GM23338 (cell line): Measurements from ENCODE around the gene NRDE2. TPM values are rescaled to one million over a fixed set of nuclear protein-coding genes. Genes with fewer than 3 reads are reported as not detected.

Experiments
- ATAC-seq: fragments of 200-7000 bp; cut with Tn5 transposase; 3 replicates; pipeline ENCODE4 v1.9.1; 2020
- DNase-seq: peaks from one replicate; pipeline ENCODE4 v3.0.0-alpha.2; 2015; ENCODE audit warnings: low spot score
- H2AFZ ChIP-seq: fragments of 200-600 bp; sonication (generic); 2 replicates; pipeline ENCODE4 v1.8.0; 2016; ENCODE audit warnings: antibody characterized with exemption, mild to moderate bottlenecking, moderate library complexity
- H3F3A ChIP-seq: fragments of 200-600 bp; sonication (generic); replicated peaks from 2 replicates; pipeline ENCODE4 v1.8.0; 2017; ENCODE audit warnings: antibody characterized with exemption, mixed run types, low read depth
- H3K27ac ChIP-seq: fragments of 200-600 bp; sonication (generic); 2 replicates; pipeline ENCODE4 v1.6.1; 2016; ENCODE audit warnings: low read depth
- H3K27me3 ChIP-seq: fragments of 200-600 bp; sonication (generic); 2 replicates; pipeline ENCODE4 v1.8.0; 2016; ENCODE audit warnings: mild to moderate bottlenecking, mixed run types, moderate library complexity; ENCODE audit not compliant: insufficient read depth
- H3K36me3 ChIP-seq: fragments of 200-600 bp; sonication (generic); 2 replicates; pipeline ENCODE4 v1.8.0; 2016; ENCODE audit warnings: mild to moderate bottlenecking; ENCODE audit not compliant: insufficient read depth
- H3K4me1 ChIP-seq: fragments of 200-600 bp; sonication (generic); 2 replicates; pipeline ENCODE4 v1.8.0; 2016; ENCODE audit warnings: mild to moderate bottlenecking, moderate library complexity; ENCODE audit not compliant: insufficient read depth
- H3K4me2 ChIP-seq: fragments of 200-600 bp; sonication (generic); 2 replicates; pipeline ENCODE4 v1.7.1; 2017; ENCODE audit warnings: mixed run types
- H3K4me3 ChIP-seq: fragments of 200-600 bp; sonication (generic); 2 replicates; pipeline ENCODE4 v1.6.1; 2016; ENCODE audit warnings: mixed run types
- H3K79me2 ChIP-seq: fragments of 200-600 bp; sonication (generic); replicated peaks from 2 replicates; pipeline ENCODE4 v1.8.0; 2017; ENCODE audit warnings: mild to moderate bottlenecking; ENCODE audit not compliant: insufficient read depth
- H3K9me2 ChIP-seq: fragments of 200-600 bp; sonication (generic); 2 replicates; pipeline ENCODE4 v1.8.0; 2017; ENCODE audit not compliant: insufficient read depth
- H4K20me1 ChIP-seq: fragments of 200-600 bp; sonication (generic); replicated peaks from 2 replicates; pipeline ENCODE4 v1.8.0; 2017; ENCODE audit warnings: mild to moderate bottlenecking; ENCODE audit not compliant: insufficient read depth
- H3K27ac Mint-ChIP-seq: 2 replicates; pipeline ENCODE4 v1.8.0; 2020; ENCODE audit warnings: inconsistent platforms, mild to moderate bottlenecking, moderate library complexity, mixed read lengths
- H3K27me3 Mint-ChIP-seq: 3 replicates; pipeline ENCODE4 v1.8.0; 2022; ENCODE audit warnings: low read depth, mild to moderate bottlenecking, moderate library complexity, mixed read lengths, inconsistent platforms; ENCODE audit not compliant: insufficient read depth, poor library complexity
- H3K36me3 Mint-ChIP-seq: 3 replicates; pipeline ENCODE4 v1.8.0; 2021; ENCODE audit warnings: low read depth, mild to moderate bottlenecking, inconsistent platforms, moderate library complexity, mixed read lengths
- H3K4me1 Mint-ChIP-seq: 3 replicates; pipeline ENCODE4 v1.8.0; 2020; ENCODE audit warnings: mild to moderate bottlenecking, inconsistent platforms, mixed read lengths
- H3K4me3 Mint-ChIP-seq: 3 replicates; pipeline ENCODE4 v1.8.0; 2021; ENCODE audit warnings: moderate library complexity, mild to moderate bottlenecking, inconsistent platforms, mixed read lengths
- H3K9me3 Mint-ChIP-seq: 3 replicates; pipeline ENCODE4 v1.8.0; 2020; ENCODE audit warnings: moderate library complexity, mild to moderate bottlenecking, inconsistent platforms, mixed read lengths
- CREB1 ChIP-seq: fragments of 250-450 bp; sonication (Bioruptor Pico); IDR thresholded peaks from 2 replicates; pipeline ENCODE4 v1.5.0; 2020; ENCODE audit warnings: low read depth, mild to moderate bottlenecking, moderate library complexity
- CTCF ChIP-seq, 2 experiments: fragments of 200-600 bp in 1 of 2; sonication (generic) in 1 of 2; conservative IDR thresholded peaks; 2 replicates each; pipeline versions ENCODE4 v1.5.1 to v1.6.1; 2016 to 2017; ENCODE audit warnings: antibody characterized with exemption in 2 of 2, low read depth in 2 of 2, mild to moderate bottlenecking in 2 of 2, moderate library complexity in 1 of 2
- EZH2 ChIP-seq: fragments of 200-600 bp; sonication (generic); IDR thresholded peaks from one replicate; pipeline ENCODE4 v1.8.0; 2017; ENCODE audit warnings: antibody characterized with exemption, mild to moderate bottlenecking, low read depth; ENCODE audit not compliant: unreplicated experiment
- EZH2phosphoT487 ChIP-seq: fragments of 200-600 bp; sonication (generic); IDR thresholded peaks from one replicate; pipeline ENCODE4 v1.8.1; 2018; ENCODE audit warnings: antibody characterized with exemption; ENCODE audit not compliant: unreplicated experiment
- JUNB ChIP-seq: IDR thresholded peaks from one replicate; pipeline ENCODE4 v1.6.1; 2016; ENCODE audit warnings: antibody characterized with exemption; ENCODE audit not compliant: unreplicated experiment
- NANOG ChIP-seq: IDR thresholded peaks from 2 replicates; pipeline ENCODE4 v1.6.1; 2016; ENCODE audit warnings: antibody characterized with exemption, borderline replicate concordance
- POLR2AphosphoS5 ChIP-seq: IDR thresholded peaks from 2 replicates; pipeline ENCODE4 v1.6.1; 2016; ENCODE audit warnings: antibody characterized with exemption, low read depth
- STAT1 ChIP-seq: IDR thresholded peaks from one replicate; pipeline ENCODE4 v1.6.1; 2016; ENCODE audit warnings: antibody characterized with exemption; ENCODE audit not compliant: unreplicated experiment
- ZNF114 ChIP-seq: fragments of 250-450 bp; sonication (Bioruptor Pico); IDR thresholded peaks from 2 replicates; pipeline ENCODE4 v1.5.0; 2020; ENCODE audit warnings: mild to moderate bottlenecking, moderate library complexity
- ZNF331 ChIP-seq: fragments of 250-450 bp; sonication (Bioruptor Pico); IDR thresholded peaks from 2 replicates; pipeline ENCODE4 v1.5.0; 2020; ENCODE audit warnings: low read depth, mild to moderate bottlenecking, moderate library complexity
- polyA plus RNA-seq: library from polyadenylated mRNA; unstranded; fragments of >200 nt; fragmentation: Nextera tagmentation; extraction: Ambion mirVana; gene quantifications from 2 replicates; pipeline ENCODE4 v1.2.1, GENCODE V29; 2016
- total RNA-seq: library from RNA; depleted of rRNA; stranded (reverse); fragments of >200 nt; shearing (Covaris generic); gene quantifications from 2 replicates; pipeline ENCODE4 v1.2.3, GENCODE V29; 2014
- TF ChIP-seq, protein P1 (sequence below): IDR thresholded peaks from one replicate; pipeline ENCODE4 v1.6.1; 2018; ENCODE audit warnings: antibody characterized with exemption; ENCODE audit not compliant: unreplicated experiment
- TF ChIP-seq, protein P2 (sequence below): IDR thresholded peaks from 2 replicates; pipeline ENCODE4 v1.6.1; 2016; ENCODE audit warnings: antibody characterized with exemption
- TF ChIP-seq, protein P3 (sequence below): fragments of 250-450 bp; sonication (Bioruptor Pico); IDR thresholded peaks from 2 replicates; pipeline ENCODE4 v1.5.0; 2020; ENCODE audit warnings: mild to moderate bottlenecking, moderate library complexity

NRDE2 gene
- total and polyA plus RNA-seq, 2 experiments from 2014 or later: 9.8 to 20.6 TPM

- peaks cover 9% of the 10 kb centered on the region for H3K9me3 Mint-ChIP-seq
- no peak overlapping the region for H3K27ac ChIP-seq
- peaks cover 36% of the 10 kb centered on the region for H3K4me1 Mint-ChIP-seq
- no peak overlapping the region for H3K4me2 ChIP-seq
- no peak for TF ChIP-seq JUNB
- TF ChIP-seq CTCF (conservative IDR thresholded peaks at IDR 0.05; ENCODE audit: low read depth in 2 of 2): no peak
- TF ChIP-seq CREB1 (CRISPR knock-in tag): no peak
- no peak for TF ChIP-seq EZH2
- no peak for TF ChIP-seq POLR2AphosphoS5
- TF ChIP-seq ZNF114 (CRISPR knock-in tag): no peak
- TF ChIP-seq ZNF331 (CRISPR knock-in tag): no peak
- TF ChIP-seq, protein P1, sequence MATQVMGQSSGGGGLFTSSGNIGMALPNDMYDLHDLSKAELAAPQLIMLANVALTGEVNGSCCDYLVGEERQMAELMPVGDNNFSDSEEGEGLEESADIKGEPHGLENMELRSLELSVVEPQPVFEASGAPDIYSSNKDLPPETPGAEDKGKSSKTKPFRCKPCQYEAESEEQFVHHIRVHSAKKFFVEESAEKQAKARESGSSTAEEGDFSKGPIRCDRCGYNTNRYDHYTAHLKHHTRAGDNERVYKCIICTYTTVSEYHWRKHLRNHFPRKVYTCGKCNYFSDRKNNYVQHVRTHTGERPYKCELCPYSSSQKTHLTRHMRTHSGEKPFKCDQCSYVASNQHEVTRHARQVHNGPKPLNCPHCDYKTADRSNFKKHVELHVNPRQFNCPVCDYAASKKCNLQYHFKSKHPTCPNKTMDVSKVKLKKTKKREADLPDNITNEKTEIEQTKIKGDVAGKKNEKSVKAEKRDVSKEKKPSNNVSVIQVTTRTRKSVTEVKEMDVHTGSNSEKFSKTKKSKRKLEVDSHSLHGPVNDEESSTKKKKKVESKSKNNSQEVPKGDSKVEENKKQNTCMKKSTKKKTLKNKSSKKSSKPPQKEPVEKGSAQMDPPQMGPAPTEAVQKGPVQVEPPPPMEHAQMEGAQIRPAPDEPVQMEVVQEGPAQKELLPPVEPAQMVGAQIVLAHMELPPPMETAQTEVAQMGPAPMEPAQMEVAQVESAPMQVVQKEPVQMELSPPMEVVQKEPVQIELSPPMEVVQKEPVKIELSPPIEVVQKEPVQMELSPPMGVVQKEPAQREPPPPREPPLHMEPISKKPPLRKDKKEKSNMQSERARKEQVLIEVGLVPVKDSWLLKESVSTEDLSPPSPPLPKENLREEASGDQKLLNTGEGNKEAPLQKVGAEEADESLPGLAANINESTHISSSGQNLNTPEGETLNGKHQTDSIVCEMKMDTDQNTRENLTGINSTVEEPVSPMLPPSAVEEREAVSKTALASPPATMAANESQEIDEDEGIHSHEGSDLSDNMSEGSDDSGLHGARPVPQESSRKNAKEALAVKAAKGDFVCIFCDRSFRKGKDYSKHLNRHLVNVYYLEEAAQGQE: no peak
- no peak for TF ChIP-seq EZH2phosphoT487
- TF ChIP-seq STAT1: no peak
- no peak for TF ChIP-seq NANOG
- TF ChIP-seq, protein P2, sequence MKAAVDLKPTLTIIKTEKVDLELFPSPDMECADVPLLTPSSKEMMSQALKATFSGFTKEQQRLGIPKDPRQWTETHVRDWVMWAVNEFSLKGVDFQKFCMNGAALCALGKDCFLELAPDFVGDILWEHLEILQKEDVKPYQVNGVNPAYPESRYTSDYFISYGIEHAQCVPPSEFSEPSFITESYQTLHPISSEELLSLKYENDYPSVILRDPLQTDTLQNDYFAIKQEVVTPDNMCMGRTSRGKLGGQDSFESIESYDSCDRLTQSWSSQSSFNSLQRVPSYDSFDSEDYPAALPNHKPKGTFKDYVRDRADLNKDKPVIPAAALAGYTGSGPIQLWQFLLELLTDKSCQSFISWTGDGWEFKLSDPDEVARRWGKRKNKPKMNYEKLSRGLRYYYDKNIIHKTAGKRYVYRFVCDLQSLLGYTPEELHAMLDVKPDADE: no peak
- TF ChIP-seq, protein P3, sequence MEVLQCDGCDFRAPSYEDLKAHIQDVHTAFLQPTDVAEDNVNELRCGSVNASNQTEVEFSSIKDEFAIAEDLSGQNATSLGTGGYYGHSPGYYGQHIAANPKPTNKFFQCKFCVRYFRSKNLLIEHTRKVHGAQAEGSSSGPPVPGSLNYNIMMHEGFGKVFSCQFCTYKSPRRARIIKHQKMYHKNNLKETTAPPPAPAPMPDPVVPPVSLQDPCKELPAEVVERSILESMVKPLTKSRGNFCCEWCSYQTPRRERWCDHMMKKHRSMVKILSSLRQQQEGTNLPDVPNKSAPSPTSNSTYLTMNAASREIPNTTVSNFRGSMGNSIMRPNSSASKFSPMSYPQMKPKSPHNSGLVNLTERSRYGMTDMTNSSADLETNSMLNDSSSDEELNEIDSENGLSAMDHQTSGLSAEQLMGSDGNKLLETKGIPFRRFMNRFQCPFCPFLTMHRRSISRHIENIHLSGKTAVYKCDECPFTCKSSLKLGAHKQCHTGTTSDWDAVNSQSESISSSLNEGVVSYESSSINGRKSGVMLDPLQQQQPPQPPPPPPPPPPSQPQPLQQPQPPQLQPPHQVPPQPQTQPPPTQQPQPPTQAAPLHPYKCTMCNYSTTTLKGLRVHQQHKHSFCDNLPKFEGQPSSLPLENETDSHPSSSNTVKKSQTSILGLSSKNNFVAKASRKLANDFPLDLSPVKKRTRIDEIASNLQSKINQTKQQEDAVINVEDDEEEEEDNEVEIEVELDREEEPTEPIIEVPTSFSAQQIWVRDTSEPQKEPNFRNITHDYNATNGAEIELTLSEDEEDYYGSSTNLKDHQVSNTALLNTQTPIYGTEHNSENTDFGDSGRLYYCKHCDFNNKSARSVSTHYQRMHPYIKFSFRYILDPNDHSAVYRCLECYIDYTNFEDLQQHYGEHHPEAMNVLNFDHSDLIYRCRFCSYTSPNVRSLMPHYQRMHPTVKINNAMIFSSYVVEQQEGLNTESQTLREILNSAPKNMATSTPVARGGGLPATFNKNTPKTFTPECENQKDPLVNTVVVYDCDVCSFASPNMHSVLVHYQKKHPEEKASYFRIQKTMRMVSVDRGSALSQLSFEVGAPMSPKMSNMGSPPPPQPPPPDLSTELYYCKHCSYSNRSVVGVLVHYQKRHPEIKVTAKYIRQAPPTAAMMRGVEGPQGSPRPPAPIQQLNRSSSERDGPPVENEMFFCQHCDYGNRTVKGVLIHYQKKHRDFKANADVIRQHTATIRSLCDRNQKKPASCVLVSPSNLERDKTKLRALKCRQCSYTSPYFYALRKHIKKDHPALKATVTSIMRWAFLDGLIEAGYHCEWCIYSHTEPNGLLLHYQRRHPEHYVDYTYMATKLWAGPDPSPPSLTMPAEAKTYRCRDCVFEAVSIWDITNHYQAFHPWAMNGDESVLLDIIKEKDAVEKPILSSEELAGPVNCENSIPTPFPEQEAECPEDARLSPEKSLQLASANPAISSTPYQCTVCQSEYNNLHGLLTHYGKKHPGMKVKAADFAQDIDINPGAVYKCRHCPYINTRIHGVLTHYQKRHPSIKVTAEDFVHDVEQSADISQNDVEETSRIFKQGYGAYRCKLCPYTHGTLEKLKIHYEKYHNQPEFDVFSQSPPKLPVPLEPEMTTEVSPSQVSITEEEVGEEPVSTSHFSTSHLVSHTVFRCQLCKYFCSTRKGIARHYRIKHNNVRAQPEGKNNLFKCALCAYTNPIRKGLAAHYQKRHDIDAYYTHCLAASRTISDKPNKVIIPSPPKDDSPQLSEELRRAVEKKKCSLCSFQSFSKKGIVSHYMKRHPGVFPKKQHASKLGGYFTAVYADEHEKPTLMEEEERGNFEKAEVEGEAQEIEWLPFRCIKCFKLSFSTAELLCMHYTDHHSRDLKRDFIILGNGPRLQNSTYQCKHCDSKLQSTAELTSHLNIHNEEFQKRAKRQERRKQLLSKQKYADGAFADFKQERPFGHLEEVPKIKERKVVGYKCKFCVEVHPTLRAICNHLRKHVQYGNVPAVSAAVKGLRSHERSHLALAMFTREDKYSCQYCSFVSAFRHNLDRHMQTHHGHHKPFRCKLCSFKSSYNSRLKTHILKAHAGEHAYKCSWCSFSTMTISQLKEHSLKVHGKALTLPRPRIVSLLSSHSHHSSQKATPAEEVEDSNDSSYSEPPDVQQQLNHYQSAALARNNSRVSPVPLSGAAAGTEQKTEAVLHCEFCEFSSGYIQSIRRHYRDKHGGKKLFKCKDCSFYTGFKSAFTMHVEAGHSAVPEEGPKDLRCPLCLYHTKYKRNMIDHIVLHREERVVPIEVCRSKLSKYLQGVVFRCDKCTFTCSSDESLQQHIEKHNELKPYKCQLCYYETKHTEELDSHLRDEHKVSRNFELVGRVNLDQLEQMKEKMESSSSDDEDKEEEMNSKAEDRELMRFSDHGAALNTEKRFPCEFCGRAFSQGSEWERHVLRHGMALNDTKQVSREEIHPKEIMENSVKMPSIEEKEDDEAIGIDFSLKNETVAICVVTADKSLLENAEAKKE (CRISPR knock-in tag): no peak
- H3K79me2 ChIP-seq: 0 out of 2 replicates have a peak, but pooled peaks cover 3% of the 10 kb centered on the region
- no peak overlapping the region for H3K4me3 Mint-ChIP-seq
- no peaks in the 10 kb centered on the region for H3K27me3 ChIP-seq
- H3K4me1 ChIP-seq: peaks cover 28% of the 10 kb centered on the region
- peaks cover 57% of the 10 kb centered on the region for H3K36me3 Mint-ChIP-seq
- no peaks in the 10 kb centered on the region for H3K9me2 ChIP-seq
- H4K20me1 ChIP-seq: no peaks in the 10 kb centered on the region
- DNase-seq (no peak), ATAC-seq (no peak)
- no peak overlapping the region for H3K27ac Mint-ChIP-seq
- H2AFZ ChIP-seq: no peak overlapping the region
- H3K36me3 ChIP-seq: peaks cover 3% of the 10 kb centered on the region; the same call in 1 of the 2 replicates
- H3F3A ChIP-seq: peaks cover 3% of the 10 kb centered on the region; the same call in 1 of the 2 replicates
- H3K4me3 ChIP-seq: no peak overlapping the region
- peaks cover 8% of the 10 kb centered on the region for H3K27me3 Mint-ChIP-seq
These were observed 32.3 kb downstream of the NRDE2 start for GRCh38 chr14:90299408-90299807.
